GM12892 (cell line): ENCODE results near the gene ASF1B.

ENCODE experiments used
- POLR2A ChIP-seq: IDR thresholded peaks from 2 replicates; pipeline ENCODE4 v1.6.1; 2011; ENCODE audit warnings: low read depth, low read length, control low read depth
- POLR2AphosphoS5 ChIP-seq: IDR thresholded peaks from 2 replicates; pipeline ENCODE4 v1.6.1; 2011; ENCODE audit warnings: low read depth, low read length, control low read depth

DNA sequence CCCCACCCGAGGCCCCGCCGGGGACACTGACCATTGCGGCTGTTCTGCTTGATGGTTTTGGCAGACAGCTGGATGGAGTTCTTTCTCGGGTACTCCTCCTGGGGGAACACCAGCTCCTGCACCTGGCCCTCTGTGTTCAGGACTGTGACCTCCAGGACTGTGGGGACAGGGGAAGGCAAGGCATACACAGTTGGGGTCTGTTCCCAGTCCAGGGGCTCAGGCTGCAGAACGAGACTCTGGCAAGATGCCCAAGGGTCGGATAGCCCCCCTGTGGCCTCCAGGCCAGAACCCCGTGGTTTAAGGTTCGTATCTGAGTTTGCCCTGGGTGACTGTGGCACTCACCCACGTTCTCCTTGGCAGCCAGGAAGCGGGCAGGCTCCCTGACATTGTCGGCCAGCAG lies 22.7 kb upstream of the ASF1B start:
- TF ChIP-seq POLR2AphosphoS5 (no peak), POLR2A (no peak)
